DMS53 (cell line): ENCODE measurements around the gene ANKRD34A.
A peak's percentile ranks its signal among the peaks of the same experiment; 100 is the strongest.
"Not testable (repeated sequence)": the region's sequence is repeated elsewhere in the genome, so short reads cannot be mapped to it uniquely, and the experiment has no call there.

Source experiments
- DNase-seq: peaks from one replicate; lab custom pipeline; 2025; lab: John Stamatoyannopoulos, UW

ANKRD34A gene

GRCh38 chr1:145942871-145943270, 21.5 kb downstream of the ANKRD34A start:
- no peak for DNase-seq

DNA sequence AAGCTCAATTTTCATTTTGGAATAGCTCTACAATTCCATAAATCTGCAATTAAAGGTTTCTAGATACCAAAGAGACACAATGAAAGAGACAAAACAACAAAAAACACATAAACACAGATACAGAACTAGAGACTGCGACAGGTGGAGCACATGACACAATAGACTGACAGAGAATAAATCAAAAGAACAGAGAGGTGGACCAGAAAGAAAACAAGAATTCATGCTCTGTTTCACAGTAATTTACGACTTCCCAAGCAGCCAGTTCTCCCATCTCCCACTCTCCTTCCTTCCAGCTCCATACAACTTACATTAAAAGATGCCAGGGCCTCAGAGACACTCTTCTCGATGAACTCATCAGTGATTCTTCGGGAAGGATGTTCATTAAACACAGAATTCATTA, 22.0 kb downstream of the ANKRD34A start:
- DNase-seq = no peak

DNA sequence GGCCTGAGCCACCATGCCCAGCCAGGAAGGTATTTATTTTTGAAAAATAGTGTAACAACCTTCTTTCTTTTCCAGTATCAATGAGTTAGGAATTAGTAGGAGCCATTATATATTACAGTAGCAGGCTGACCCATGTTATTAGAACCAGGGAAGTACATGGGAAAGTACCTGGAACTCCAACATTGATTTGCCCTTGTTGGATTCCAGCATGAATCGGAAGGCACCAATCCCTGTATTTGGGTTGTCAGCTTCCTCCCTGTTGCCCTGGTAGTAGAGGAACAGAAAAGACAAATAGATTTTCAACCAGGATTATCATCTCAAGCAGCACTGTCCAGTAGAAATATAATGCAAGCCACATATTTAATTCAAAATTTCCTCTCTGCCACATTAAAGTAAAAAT, 26.9 kb downstream of the ANKRD34A start:
- DNase-seq = no peak

- peak; percentile 7 for DNase-seq
Observed at GRCh38 chr1:145936247-145936646, 28.1 kb downstream of the ANKRD34A start.

GRCh38 chr1:145935708-145936107, 28.7 kb downstream of the ANKRD34A start:
- no peak for DNase-seq

DNA sequence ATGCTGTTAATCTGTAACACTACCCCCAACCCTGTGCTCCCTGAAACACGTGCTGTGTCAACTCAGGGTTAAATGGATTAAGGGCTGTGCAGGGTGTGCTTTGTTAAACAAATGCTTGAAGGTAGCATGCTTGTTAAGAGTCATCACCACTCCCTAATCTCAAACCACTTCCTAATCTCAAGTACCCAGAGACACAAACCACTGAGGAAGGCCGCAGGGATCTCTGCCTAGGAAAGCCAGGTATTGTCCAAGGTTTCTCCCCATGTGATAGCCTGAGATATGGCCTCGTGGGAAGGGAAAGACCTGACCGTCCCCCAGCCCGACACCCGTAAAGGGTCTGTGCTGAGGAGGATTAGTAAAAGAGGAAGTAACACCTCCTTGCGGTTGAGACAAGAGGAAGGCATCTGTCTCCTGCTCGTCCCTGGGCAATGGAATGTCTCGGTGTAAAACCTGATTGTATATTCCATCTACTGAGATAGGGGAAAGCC, 31.8 kb downstream of the ANKRD34A start:
- DNase-seq = not testable (repeated sequence)

DNA sequence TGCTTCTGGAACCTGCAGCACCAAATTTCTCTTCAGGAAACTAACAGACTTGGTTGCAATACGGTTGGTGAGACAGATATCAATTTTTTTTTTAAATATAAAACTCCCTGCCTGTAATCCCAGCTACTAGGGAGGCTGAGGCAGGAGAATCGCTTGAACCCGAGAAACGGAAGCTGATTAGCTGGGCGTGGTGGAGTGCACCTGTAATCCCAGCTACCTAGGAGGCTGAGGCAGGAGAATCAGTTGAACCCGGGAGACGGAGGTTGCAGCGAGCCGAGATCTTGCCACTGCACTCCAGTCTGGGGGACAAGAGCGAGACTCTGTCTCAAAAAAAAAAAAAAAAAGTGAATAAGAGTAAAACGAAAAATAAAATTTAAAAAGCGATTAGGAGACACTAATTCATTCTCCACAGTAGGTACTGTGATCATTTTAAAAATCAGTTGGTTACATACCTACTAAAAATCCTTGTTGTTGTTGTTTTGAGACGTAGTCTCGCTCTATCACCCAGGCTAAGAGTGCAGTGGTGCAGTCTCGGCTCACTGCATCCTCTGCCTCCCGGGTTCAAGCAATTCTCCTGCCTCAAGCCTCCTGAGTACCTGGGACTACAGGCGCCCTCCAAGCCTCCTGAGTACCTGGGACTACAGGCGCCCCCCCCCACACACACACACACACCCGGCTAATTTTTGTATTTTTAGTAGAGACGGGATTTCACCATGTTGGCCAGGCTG, 36.3 kb downstream of the ANKRD34A start:
- peak; percentile 56 for DNase-seq

DNA sequence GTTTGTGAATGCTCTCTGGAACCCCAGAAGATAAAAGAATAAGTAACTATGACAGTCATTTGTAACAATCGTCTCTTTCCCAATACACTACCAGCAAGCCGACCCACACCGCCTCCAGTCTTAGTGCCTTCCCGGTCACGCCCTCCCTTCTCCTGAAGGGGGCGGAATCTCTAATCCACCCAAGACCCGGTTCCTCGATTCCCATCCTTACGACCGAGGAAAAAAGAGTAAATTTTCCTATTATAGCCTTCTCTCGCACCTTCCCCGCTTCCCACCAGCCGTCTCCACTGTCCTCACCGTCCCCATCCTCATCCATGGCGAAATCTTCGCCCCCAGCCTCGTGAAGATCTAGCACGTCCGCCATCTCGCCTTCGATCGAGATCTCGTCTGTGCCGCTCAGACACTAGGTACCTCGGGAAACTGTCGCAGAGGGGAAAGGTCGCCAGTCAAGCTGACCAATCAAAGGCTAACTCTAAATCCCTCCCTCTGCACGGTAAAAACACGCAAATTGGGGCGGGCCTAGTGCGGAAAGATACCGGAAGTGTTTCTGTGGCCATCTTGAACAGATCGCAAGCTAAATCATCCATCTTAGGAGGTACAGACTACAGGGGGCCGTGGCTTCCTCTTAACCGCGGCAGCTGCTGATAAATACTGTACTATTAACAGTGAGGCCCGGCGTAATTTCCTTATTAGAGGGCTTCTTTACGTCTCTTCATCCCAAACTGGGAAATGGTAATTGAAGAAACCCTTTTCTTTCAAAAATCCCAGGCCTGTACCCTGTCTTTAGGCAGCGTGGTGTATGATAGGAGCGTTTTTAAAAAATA, 37.1 kb downstream of the ANKRD34A start, which contains the start of gene RBM8A:
Gene RBM8A (minus strand): TSS at position 422 of the 824 bp plus-strand sequence. CDS start 58 bp downstream, at position 364.
- DNase-seq = peak; percentile 99

GRCh38 chr1:145926686-145927062, 37.7 kb downstream of the ANKRD34A start:
- DNase-seq = no peak

GRCh38 chr1:145922266-145922665, 42.1 kb downstream of the ANKRD34A start:
- no peak for DNase-seq

- not testable (repeated sequence) for DNase-seq
Observed at GRCh38 chr1:145920297-145920696, 44.1 kb downstream of the ANKRD34A start.

GRCh38 chr1:145918992-145919939, 45.1 kb downstream of the ANKRD34A start:
- DNase-seq = peak; percentile 80

DNA sequence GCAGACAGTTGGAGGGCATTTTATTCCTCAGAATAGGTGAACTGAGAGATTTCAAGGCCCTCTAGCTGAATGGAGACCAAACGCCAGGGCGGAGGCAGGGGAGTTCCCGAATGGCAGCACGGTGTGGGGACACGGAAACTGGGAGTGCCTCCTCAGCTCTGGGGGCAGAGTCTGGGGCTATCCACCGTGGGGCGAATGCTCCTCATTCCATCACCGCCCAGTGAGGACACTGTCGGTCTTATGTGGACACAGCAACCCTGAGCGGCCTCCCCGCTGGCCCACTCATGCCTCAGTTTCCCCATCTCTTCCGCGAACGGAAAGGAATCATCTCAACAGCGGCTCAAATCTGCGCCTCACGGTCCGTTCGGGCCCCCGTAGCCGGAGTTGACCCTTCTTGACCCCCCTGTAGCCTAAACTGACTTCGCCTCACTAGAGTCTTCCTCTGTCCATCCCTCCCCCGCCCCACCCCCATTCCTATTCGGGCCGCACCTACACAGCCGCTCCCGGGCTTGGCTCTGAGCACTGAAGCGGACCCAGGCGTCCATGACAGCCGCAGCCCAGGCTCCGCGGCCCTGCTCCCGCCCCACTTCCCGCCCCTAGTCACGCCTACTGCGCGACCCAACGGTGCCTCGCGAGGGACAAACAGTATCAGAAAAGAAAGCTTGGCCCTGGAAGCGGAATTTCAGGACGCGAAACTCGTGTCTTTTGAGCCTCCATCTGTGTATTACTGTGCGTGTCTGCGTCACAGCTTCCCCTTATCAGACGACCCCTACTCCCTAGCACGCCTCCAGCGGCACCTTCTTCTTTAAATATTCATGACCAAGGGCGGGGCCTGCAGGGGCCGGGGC, 46.0 kb downstream of the ANKRD34A start, which contains the start of gene PEX11B:
Gene PEX11B (minus strand): TSS at position 574 of the 848 bp plus-strand sequence. CDS start 29 bp downstream, at position 545.
- DNase-seq = peak; percentile 93

- no peak for DNase-seq
Observed at GRCh38 chr1:145917595-145917994, 46.8 kb downstream of the ANKRD34A start.

- no peak for DNase-seq
Observed at GRCh38 chr1:145916745-145917144, 47.6 kb downstream of the ANKRD34A start.

DNA sequence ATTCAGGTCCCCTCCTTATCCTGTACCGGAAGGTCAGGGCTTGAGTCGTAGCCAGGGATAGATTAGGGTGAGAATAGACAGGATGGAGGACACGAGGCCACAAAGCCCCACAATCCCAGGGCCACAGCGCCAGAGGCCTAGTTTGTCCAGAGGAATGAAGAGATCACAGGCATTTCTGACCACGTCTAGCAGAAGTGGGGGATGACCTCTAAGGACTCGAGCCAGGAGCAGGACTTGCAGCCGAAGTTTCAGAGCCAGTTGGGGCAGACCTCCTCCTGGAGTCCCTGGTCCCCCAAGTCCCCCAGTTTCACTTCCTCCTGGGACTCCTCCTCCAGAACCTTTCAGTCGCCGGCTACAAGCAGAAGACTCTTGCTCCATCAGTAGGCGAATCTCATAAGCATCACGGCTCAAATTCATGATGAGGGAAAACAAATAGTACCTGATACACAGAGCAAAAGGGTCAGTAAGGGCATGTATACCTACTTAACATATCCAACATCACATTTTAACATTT, 52.2 kb downstream of the ANKRD34A start:
- no peak for DNase-seq
